Upper lobe of right lung (tissue), 1 donor: ENCODE measurements around the gene PPFIA3. TPM values are rescaled to one million over a fixed set of nuclear protein-coding genes. Genes with fewer than 3 reads are reported as not detected.

Experiments used
- ATAC-seq: fragments of 200-7000 bp; cut with Tn5 transposase; one replicate; pipeline ENCODE4 v1.9.1; 2020; ENCODE audit warnings: mild to moderate bottlenecking, moderate library complexity
- DNase-seq: peaks from one replicate; pipeline ENCODE4 v3.0.0-alpha.2; 2020
- H3K27ac ChIP-seq: fragments of 200-600 bp; one replicate; pipeline ENCODE4 v1.8.0; 2022
- H3K27me3 ChIP-seq: fragments of 200-600 bp; one replicate; pipeline ENCODE4 v1.8.0; 2022; ENCODE audit warnings: mild to moderate bottlenecking
- H3K36me3 ChIP-seq: fragments of 200-600 bp; one replicate; pipeline ENCODE4 v1.8.0; 2022
- H3K4me1 ChIP-seq: fragments of 200-600 bp; one replicate; pipeline ENCODE4 v1.8.0; 2022
- H3K4me3 ChIP-seq: fragments of 200-600 bp; one replicate; pipeline ENCODE4 v1.8.0; 2022; ENCODE audit warnings: mild to moderate bottlenecking
- H3K9me3 ChIP-seq: fragments of 200-600 bp; one replicate; pipeline ENCODE4 v1.8.0; 2022
- intact Hi-C: fragments of 100-400 bp; cut with DNase I; formaldehyde crosslinking; loops from one replicate; pipeline ENCODE4 v1.11.0; 2022
- total RNA-seq: library from RNA; stranded (reverse); fragmentation: NEBNext Ultra II Directional; extraction: Animal tissue kit (Norgen Biotek cat#: 25700); gene quantifications from one replicate; pipeline ENCODE4 v1.2.1, GENCODE V29; 2021
- TF ChIP-seq, protein P1 (sequence below): fragments of 200-600 bp; IDR thresholded peaks from one replicate; pipeline ENCODE4 v1.8.0; 2022; ENCODE audit warnings: antibody characterized with exemption
- donor health status: DM: no; HTN: yes; CAD: no; lungs with severe emphysema.

Gene PPFIA3
- total RNA-seq, 1 donor from 2014 or later: 10.7 TPM

DNA sequence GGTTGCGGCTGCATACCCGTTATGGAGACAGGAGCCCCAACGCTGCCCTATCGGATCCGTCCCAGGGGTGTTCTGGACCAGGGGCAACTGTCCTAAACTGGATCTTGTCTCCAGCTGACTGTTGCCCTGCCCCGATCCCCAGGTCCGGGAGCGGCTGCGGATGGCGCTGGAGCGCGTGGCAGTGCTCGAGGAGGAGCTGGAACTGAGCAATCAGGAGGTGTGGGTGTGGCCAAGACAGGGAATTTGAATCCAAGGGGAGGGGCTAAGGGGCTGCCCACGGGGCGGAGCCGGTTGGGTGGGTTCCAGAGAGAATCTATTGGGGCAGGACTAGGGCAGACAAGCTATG, 9.9 kb downstream of the PPFIA3 start:
- Histone ChIP-seq H3K9me3 (no peaks in the 10 kb centered on the region), H3K36me3 (no peaks in the 10 kb centered on the region), H3K27me3 (no peaks in the 10 kb centered on the region), H3K4me3 (no peak overlapping the region), H3K27ac (no peak overlapping the region), H3K4me1 (peaks cover 13% of the 10 kb centered on the region)
- TF ChIP-seq, protein P1, sequence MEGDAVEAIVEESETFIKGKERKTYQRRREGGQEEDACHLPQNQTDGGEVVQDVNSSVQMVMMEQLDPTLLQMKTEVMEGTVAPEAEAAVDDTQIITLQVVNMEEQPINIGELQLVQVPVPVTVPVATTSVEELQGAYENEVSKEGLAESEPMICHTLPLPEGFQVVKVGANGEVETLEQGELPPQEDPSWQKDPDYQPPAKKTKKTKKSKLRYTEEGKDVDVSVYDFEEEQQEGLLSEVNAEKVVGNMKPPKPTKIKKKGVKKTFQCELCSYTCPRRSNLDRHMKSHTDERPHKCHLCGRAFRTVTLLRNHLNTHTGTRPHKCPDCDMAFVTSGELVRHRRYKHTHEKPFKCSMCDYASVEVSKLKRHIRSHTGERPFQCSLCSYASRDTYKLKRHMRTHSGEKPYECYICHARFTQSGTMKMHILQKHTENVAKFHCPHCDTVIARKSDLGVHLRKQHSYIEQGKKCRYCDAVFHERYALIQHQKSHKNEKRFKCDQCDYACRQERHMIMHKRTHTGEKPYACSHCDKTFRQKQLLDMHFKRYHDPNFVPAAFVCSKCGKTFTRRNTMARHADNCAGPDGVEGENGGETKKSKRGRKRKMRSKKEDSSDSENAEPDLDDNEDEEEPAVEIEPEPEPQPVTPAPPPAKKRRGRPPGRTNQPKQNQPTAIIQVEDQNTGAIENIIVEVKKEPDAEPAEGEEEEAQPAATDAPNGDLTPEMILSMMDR: no peak
- no peak for ATAC-seq
- no peak for DNase-seq
- intact Hi-C loops: no loop called here

DNA sequence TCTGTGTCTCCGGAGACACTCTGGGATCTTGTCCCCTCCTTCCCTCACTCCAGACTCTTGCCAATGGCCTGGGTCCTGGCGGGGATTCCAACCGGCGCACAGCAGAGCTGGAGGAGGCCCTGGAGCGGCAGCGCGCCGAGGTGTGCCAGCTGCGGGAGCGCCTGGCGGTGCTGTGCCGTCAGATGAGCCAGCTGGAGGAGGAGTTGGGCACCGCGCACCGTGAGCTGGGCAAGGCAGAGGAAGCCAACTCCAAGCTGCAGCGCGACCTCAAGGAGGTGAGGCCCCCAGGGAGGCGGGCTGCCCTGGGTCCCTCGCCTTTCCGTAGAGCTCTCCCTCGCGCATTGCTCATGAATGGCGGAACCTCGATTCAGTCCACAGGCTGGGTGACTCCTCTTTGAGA, 11.0 kb downstream of the PPFIA3 start:
- TF ChIP-seq, protein P1: no peak
- H3K9me3 ChIP-seq: no peaks in the 10 kb centered on the region
- H3K36me3 ChIP-seq: no peaks in the 10 kb centered on the region
- H3K4me3 ChIP-seq: no peak overlapping the region
- no peaks in the 10 kb centered on the region for H3K27me3 ChIP-seq
- ATAC-seq: no peak
- DNase-seq: no peak
- intact Hi-C loops: no loop called here
- H3K4me1 ChIP-seq: peaks cover 15% of the 10 kb centered on the region
- H3K27ac ChIP-seq: no peak overlapping the region

- Histone ChIP-seq H3K36me3 (no peaks in the 10 kb centered on the region), H3K27me3 (no peaks in the 10 kb centered on the region), H3K4me3 (peak overlapping the region; percentile 36), H3K9me3 (no peaks in the 10 kb centered on the region), H3K27ac (no peak overlapping the region), H3K4me1 (peaks cover 15% of the 10 kb centered on the region)
- TF ChIP-seq, protein P1: no peak
- DNase-seq: peak; percentile 79
- peak; percentile 51 for ATAC-seq
- intact Hi-C loops: no loop called here
Observed at GRCh38 chr19:49132974-49133609, 13.7 kb downstream of the PPFIA3 start.

- TF ChIP-seq, protein P1: peak; percentile 7
- peak; percentile 91 for DNase-seq
- ATAC-seq: peak; percentile 86
- no peaks in the 10 kb centered on the region for H3K27me3 ChIP-seq
- H3K4me3 ChIP-seq: peak overlapping the region; percentile 36
- no peak overlapping the region for H3K27ac ChIP-seq
- no peaks in the 10 kb centered on the region for H3K36me3 ChIP-seq
- intact Hi-C loops: no loop called here
- H3K4me1 ChIP-seq: peaks cover 10% of the 10 kb centered on the region
- no peaks in the 10 kb centered on the region for H3K9me3 ChIP-seq
Observed at GRCh38 chr19:49133621-49134454, 14.5 kb downstream of the PPFIA3 start.

- Histone ChIP-seq H3K4me3 (no peak overlapping the region), H3K36me3 (no peaks in the 10 kb centered on the region), H3K4me1 (peaks cover 10% of the 10 kb centered on the region), H3K9me3 (no peaks in the 10 kb centered on the region), H3K27me3 (no peaks in the 10 kb centered on the region), H3K27ac (no peak overlapping the region)
- ATAC-seq (no peak), DNase-seq (no peak)
- TF ChIP-seq, protein P1: no peak
- intact Hi-C loops: no loop called here
Observed at GRCh38 chr19:49135686-49136085, 16.3 kb downstream of the PPFIA3 start.
